ENCODE results near the gene BFSP1.

Gene BFSP1

GRCh38 chr20:17530716-17531664 lies at the start of gene BFSP1:
BFSP1 (minus strand) TSS chr20:17531379; CDS start chr20:17531329, 50 bp downstream.
- peak; percentile 9 to 10 for DNase-seq (ENCODE audit: low read depth in 2 of 2)

GRCh38 chr20:17580895-17581294 lies 49.7 kb upstream of the BFSP1 start:
- DNase-seq (ENCODE audit: low read depth in 2 of 2) = no peak

- DNase-seq (ENCODE audit: low read depth in 2 of 2) = no peak
These were observed 48.3 kb upstream of the BFSP1 start for GRCh38 chr20:17579369-17580039.

GRCh38 chr20:17576215-17576614 lies 45.0 kb upstream of the BFSP1 start:
- no peak for DNase-seq (ENCODE audit: low read depth in 2 of 2)

- no peak for DNase-seq (ENCODE audit: low read depth in 2 of 2)
These were observed 42.3 kb upstream of the BFSP1 start for GRCh38 chr20:17573463-17573862.

- no peak for DNase-seq (ENCODE audit: low read depth in 2 of 2)
These were observed 41.0 kb upstream of the BFSP1 start for GRCh38 chr20:17572034-17572638.

- DNase-seq (ENCODE audit: low read depth in 2 of 2) = no peak
These were observed 40.0 kb upstream of the BFSP1 start for GRCh38 chr20:17571153-17571527.

- no peak for DNase-seq (ENCODE audit: low read depth in 2 of 2)
These were observed 39.4 kb upstream of the BFSP1 start for GRCh38 chr20:17570347-17571152.

GRCh38 chr20:17569616-17570346 lies 38.6 kb upstream of the BFSP1 start, which contains the start of gene DSTN:
DSTN (plus strand) TSS chr20:17570075; CDS start chr20:17570209, 134 bp downstream.
- peak; percentile 91 to 92 for DNase-seq (ENCODE audit: low read depth in 2 of 2)

GRCh38 chr20:17568972-17569521 lies 37.9 kb upstream of the BFSP1 start:
- peak; percentile 97 for DNase-seq (ENCODE audit: low read depth in 2 of 2)

- DNase-seq (ENCODE audit: low read depth in 2 of 2) = no peak
These were observed 37.0 kb upstream of the BFSP1 start for GRCh38 chr20:17568045-17568788.

- DNase-seq (ENCODE audit: low read depth in 2 of 2) = no peak
These were observed 35.2 kb upstream of the BFSP1 start for GRCh38 chr20:17566345-17566744.

- peak in 1 of 2 experiments; percentile 36 for DNase-seq (ENCODE audit: low read depth in 2 of 2)
These were observed 34.1 kb upstream of the BFSP1 start for GRCh38 chr20:17565169-17565845.

GRCh38 chr20:17562804-17563305 lies 31.7 kb upstream of the BFSP1 start:
- DNase-seq (ENCODE audit: low read depth in 2 of 2) = peak; percentile 61 to 66

GRCh38 chr20:17560344-17561074 lies 29.3 kb upstream of the BFSP1 start:
- DNase-seq (ENCODE audit: low read depth in 2 of 2) = no peak

- DNase-seq (ENCODE audit: low read depth in 2 of 2) = no peak
These were observed 28.2 kb upstream of the BFSP1 start for GRCh38 chr20:17559338-17559737.

GRCh38 chr20:17558941-17559304 lies 27.7 kb upstream of the BFSP1 start:
- no peak for DNase-seq (ENCODE audit: low read depth in 2 of 2)

Measured in fibroblast of skin of left biceps (primary cell).